Measurements from ENCODE around the gene FAM53B.

FAM53B gene

GRCh38 chr10:124707144-124707467, 37.1 kb downstream of the FAM53B start:
- no peak for DNase-seq

GRCh38 chr10:124706462-124707143, 37.6 kb downstream of the FAM53B start:
- no peak for DNase-seq

DNA sequence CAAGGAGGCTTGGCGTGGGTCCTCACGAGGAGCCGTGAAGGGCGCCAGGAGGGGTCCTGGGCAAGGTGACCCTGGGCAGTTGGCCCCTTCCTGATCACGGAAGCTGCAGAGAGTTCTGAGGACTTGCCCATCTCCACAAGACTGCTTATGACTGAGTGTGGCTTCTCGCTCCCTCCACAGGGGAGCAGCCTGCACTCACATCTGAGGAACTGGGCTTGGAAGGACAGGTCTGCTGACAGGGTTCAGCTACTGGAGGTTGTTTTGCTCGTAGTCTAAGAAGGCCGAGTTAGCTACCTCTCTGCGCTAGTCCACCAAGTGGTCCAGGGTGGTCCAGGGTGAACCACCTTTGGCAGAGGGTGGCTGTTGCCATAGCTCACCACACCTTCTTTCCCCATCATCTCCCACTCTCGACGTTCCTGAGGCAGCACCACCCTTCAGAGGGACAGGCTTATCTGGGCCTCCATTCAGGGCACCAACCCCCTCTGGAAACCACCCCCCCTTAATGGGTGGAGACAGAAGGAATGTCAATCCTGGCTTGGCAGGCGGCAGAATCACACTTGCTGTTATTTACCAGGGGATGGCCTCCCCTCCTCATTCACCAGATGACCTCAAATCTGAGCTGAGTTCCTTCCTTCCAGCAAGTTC, 38.2 kb downstream of the FAM53B start:
- no peak for DNase-seq

- DNase-seq = no peak
These were observed 38.8 kb downstream of the FAM53B start for GRCh38 chr10:124705381-124705740.

- no peak for DNase-seq
These were observed 39.5 kb downstream of the FAM53B start for GRCh38 chr10:124704428-124705380.

DNA sequence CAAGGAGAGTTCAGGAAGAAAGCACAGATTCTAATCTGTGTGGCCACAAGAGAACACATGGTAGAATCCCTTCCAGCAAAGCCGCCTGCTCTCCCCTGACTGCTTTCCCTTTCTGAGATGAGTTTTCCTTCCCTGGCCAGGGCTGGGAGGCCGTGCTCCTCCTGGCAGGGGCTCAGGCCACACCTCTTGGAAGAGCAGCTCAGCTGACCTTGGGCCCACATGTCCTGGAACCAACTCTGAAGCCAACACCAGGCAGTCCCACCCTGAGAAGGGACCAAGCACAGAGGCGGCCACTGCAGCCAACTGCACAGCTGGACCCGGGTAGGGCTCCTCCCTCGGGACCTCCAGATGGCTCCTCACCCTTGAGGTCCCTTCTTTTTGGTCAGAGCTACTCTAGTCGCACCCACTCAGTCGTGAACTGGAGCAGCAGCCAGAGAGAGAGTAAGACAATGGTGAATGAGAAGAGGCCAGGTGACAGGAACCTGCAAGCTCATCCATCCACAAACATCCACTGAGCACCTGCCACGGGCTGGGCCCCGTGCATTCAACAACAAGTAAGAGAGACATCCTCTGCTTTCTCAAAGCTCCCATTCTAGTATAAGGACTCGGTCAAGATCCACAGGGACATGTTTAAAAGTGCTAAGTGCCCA, 40.3 kb downstream of the FAM53B start:
- DNase-seq = no peak

DNA sequence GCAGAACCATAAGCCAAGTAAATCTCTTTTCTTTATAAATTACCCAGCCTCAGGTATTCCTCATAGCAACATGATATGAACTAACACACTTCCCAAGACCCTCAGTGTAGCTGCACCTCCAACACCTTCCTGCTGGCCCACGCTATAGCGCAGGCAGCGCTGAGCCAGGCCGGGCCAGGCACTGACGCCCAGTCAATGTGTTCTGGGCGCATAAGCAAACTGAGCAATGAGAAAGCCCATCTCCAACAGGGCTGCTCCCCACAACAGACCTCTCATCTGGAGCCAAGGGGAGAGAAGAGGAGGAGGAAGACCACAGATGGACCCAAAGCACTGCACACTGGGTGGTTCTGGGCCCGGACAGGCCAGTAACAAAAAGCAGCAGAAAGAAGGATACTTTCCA, 40.8 kb downstream of the FAM53B start:
- DNase-seq = no peak

DNA sequence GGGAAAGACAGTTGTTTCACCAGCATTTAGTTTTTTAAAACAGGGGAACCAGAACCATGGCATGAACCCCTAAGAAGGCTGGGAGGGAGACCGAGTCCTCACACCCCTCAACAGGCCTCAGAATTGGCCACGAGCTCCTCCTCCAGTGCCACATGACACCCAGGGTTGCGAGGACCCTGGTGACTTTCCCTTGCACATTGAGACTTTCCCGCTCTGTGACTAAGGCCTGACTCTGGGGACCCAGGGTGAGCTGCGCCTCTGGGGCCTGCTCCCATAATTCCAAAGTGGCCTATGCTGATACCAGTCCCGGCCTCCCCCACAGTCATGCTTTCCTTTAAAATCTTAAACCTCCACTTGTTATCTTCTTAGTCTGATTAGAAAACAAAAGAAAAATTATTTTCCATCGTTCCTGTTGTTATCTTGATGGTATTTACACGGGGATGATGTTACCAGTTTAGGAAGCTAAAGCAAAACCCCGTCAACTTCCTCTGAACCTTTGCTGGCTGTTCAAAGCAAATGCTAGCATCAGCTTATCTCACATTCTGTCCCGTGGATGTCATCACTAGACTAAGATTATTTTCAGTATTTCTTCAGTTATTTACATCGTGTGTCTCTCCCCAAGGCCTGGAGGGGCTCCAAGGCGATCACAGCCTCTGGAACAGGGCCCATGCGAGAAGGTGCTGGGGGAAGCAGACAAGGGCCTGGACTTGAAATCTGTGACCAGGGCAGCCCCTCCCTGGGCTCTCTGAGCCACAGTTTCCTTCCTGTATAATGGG, 42.1 kb downstream of the FAM53B start:
- DNase-seq = no peak

DNA sequence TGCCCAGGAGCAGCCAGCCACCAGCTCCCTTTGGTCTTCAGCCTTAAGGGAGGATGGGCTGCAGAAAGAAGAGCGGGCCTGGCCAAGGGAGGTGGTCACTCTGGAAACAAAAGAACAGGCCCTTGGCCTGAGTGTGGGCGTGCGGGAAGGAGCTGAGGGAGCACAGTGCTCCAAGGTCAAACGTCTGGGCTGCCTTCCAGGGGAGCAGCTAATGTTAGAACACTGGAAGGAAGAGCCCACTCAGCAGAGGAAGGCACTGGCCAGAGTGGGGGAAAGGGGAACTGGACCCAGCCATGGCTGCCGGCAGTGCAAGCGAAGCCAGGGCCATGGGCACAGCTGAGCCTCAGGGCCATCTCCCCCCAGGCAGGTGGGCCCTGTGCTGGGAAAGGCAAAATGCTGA, 42.7 kb downstream of the FAM53B start:
- DNase-seq = no peak

DNA sequence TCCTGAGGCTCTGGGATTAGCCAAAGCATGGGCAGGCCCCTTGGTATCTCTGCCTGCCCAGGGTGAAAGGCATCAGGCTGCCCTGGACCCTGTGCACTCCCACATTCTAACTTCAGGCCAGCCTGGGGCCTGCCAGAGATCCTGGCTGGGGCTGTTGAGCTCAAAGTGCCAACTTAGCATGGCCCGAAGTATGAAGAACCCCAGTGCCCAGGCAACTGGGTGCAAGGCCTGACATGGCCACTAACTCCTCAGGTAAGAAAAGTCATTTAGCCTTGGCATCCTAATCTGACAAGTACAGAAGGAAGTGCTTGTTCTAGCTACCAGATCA, 43.2 kb downstream of the FAM53B start:
- no peak for DNase-seq

- no peak for DNase-seq
These were observed 43.7 kb downstream of the FAM53B start for GRCh38 chr10:124700293-124701037.

GRCh38 chr10:124699471-124700292, 44.5 kb downstream of the FAM53B start:
- no peak for DNase-seq

GRCh38 chr10:124698545-124699469, 45.4 kb downstream of the FAM53B start:
- DNase-seq = no peak

- DNase-seq = peak; percentile 44
These were observed 46.2 kb downstream of the FAM53B start for GRCh38 chr10:124697837-124698544.

DNA sequence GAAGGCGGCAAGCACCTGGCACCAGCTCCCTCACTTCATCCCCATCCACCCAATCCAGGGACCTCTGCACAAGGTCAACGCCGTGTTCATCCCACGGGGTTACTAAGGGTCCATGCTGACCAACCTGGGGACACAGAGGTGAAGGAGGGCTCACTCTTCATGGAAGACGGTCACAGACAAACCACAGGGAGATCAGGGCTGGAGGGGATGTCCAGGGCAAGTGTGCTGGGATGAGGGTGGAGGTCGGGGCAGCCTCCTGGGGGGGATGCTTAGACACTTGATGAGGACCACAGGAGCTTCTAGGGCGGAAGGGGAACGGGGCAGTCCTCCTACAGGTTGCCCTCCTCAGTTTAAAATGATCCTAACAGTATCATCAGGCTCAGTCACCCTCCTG, 46.7 kb downstream of the FAM53B start:
- DNase-seq = no peak

DNA sequence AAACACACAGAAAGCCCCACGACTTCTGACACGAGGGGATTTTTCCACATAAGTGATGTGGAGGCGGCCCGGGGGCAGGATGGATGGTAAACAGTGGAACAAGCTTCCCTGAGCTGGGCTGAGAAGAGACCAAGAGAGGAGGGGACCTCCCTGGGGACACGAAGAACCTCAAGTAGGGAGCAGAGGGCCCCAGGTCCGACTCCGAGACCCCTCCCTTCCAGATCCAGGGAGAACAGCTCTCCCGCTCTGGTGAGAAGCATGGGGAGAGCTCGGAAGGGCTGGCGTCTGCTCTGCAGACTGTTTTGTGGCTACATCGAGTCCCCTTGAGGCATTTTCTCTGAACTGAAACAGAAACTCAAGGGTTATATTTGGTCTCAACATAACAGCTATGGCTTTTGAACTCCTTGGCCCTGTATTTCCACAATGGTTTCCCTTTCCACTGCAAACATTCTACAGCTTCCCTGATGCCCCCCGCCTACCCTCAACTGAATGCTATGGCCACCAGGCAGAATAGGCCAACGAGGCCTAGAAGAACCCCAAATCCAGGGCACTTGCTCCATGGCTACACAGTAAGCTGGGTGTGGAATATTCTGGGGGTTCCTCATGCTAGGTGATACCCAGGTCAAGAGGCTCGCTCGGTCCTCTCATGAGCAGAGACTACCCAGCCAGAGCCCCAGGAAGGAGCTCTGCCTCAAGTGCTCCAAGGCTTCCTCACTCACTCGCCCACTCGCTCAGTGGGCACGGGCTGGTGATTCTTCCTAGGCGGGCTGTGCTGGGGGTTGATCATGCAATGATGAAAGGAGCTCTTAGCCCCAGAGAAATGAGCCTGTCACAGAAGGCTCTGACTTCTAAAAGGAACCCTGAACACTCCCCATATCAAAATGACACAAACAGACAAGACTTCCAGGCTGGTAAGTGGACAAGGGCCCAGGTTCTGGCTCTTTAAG, 47.5 kb downstream of the FAM53B start:
- no peak for DNase-seq

DNA sequence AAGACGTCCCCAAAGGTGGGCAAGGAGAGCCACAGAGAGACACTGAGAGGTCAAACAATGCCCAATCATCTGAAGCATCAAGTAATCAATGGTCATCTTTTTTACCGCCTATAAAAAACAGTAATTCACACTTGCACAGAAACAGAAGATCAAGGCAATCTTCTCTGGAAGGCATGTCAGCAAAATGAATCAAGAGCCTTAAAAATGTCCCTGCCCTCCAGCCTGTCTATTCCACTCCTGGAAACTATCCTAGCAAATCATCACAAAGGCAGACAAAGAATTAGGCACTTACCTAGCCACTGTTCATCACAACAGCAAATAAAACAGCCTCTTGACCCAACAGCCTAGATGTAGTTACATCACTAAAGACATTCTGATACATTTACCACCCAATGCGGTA, 48.9 kb downstream of the FAM53B start:
- no peak for DNase-seq

Measured in activated gamma-delta T cell treated with Interleukin-2 at 50 U/mL for 16 hours (primary cell).